Right lobe of liver (tissue), 4 donors: ENCODE results near the gene INPP5A.

Experiments used
- CTCF ChIP-seq, 4 donors: fragments of 200-600 bp in 3 of 4; fragments of 450-650 bp in 1 of 4; IDR thresholded peaks; one replicate each; pipeline versions ENCODE4 v1.5.1 to v1.8.0; 2016 to 2022; ENCODE audit warnings: antibody characterized with exemption in 4 of 4, mild to moderate bottlenecking in 2 of 4
- POLR2A ChIP-seq: fragments of 450-650 bp; IDR thresholded peaks from one replicate; pipeline ENCODE4 v1.6.1; 2017; ENCODE audit warnings: antibody characterized with exemption, mild to moderate bottlenecking
- donor health status: DM: no; HTN: no; CAD: no.
- donor health status: DM: no; HTN: no; CAD: no.
- donor health status: DM: no; HTN: yes; CAD: no.

DNA sequence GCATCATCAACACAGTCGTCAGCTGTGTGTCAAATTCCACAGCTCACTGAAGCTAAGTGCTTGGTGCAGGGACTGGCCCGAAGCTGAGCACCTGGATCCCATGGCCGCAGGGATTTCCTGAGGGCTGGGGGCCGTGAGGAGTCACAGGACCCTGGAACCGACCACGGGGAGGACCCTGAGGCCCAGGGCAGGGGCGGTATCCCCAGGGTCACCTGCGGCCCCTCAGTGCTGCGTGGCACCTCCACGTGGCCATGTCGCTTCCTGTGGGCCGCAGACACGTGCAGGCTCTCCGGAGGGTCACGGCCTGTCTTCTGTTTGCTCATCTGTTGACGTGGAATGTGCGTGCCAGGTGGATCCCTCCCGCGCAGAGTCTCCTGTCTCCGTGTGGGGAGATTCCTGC, 194.9 kb downstream of the INPP5A start:
- TF ChIP-seq POLR2A: no peak
- TF ChIP-seq CTCF (IDR thresholded peaks at IDR 0.05): no peak
